ENCODE data around the gene SLC25A43. TPM values are rescaled to one million over a fixed set of nuclear protein-coding genes. Genes with fewer than 3 reads are reported as not detected.
"Not testable (repeated sequence)": the region's sequence is repeated elsewhere in the genome, so short reads cannot be mapped to it uniquely, and the experiment has no call there.

SLC25A43 gene
- total RNA-seq, 4 donors from 2014 or later, result 7.9 to 18.0 (median 14.3) TPM

DNA sequence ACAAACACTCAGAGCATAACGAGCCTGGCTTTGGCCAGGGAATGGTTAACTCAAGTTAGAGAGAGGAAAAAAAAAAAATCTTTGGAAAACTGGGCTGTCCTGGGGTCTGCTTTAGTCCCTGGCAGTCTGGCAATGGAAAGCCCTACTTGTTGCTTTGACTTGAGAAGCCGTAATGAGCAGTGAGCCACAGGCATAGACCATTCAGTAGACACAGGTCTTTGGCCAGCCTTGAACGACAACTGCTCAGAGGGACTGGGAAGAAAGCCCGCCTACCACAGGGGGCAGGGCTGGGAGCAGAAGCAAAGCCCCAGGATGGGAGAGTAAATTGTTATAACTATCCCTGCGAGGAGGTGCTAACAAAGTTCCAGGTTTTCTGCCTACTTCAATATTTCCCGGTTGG is 25.9 kb downstream of the SLC25A43 start:
- no peak overlapping the region for H3K4me3 ChIP-seq
- WGBS, 2 donors (ENCODE audit: low coverage in 1 of 2), result 52% methylated on average over 6 of the region's 6 CpGs; no CpG with 5 or more reads in 1 of the 2 donors
- H3K9me3 ChIP-seq, result no peaks in the 10 kb centered on the region
- no peak for ATAC-seq
- no peak overlapping the region for H3K27ac ChIP-seq
- no peaks in the 10 kb centered on the region for H3K27me3 ChIP-seq
- H3K36me3 ChIP-seq, result no peaks in the 10 kb centered on the region
- no peak for TF ChIP-seq POLR2A (IDR thresholded peaks at IDR 0.05)
- no peak for TF ChIP-seq EP300 (IDR thresholded peaks at IDR 0.05)
- TF ChIP-seq, protein P1, sequence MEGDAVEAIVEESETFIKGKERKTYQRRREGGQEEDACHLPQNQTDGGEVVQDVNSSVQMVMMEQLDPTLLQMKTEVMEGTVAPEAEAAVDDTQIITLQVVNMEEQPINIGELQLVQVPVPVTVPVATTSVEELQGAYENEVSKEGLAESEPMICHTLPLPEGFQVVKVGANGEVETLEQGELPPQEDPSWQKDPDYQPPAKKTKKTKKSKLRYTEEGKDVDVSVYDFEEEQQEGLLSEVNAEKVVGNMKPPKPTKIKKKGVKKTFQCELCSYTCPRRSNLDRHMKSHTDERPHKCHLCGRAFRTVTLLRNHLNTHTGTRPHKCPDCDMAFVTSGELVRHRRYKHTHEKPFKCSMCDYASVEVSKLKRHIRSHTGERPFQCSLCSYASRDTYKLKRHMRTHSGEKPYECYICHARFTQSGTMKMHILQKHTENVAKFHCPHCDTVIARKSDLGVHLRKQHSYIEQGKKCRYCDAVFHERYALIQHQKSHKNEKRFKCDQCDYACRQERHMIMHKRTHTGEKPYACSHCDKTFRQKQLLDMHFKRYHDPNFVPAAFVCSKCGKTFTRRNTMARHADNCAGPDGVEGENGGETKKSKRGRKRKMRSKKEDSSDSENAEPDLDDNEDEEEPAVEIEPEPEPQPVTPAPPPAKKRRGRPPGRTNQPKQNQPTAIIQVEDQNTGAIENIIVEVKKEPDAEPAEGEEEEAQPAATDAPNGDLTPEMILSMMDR (IDR thresholded peaks at IDR 0.05), result no peak
- no peak for TF ChIP-seq POLR2AphosphoS5 (IDR thresholded peaks at IDR 0.05)
- H3K4me1 ChIP-seq, result no peaks in the 10 kb centered on the region

DNA sequence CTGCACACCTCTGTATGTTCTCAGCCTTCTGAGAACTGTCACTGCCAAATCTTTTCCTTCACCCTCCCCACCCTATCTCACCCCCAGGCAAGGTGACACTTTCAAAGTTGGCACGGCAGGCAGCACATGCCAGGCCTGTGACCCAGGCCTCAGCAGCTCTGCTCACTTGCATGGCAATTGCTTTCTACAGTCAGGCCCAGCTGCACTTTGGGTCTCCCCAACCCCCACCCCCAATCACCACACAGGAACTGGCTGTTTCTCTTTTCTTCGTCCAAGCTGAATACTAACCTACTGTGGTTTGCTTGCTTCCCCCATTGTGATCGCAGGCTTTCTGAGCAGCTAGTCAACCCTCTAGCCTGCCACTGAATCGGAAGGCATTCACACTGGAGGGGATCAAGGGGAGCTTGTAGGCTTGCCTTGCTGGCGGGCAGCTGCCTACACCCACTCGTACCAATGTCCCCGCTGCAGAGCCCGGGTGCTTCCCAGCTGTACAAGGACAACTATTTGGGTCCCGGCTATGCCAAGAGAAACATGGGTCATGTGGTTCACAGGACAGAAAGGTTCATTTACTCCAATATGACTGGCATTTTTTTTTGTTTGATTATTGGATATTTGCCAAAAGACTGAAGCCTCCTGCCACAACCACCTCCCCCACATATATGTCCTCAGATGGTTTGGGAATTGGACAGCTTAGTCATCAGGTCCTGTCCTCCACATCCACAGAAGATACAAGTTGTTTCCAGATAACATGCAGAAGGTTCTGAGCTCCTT is 28.1 kb downstream of the SLC25A43 start:
- H3K4me1 ChIP-seq, result no peaks in the 10 kb centered on the region
- 42 to 78% methylated on average over 3 to 6 of the region's 9 CpGs for WGBS, 2 donors (ENCODE audit: low coverage in 1 of 2)
- H3K9me3 ChIP-seq, result no peaks in the 10 kb centered on the region
- ATAC-seq, result no peak
- H3K36me3 ChIP-seq, result peaks cover 0 to 3% of the 10 kb centered on the region in 2 donors
- H3K27ac ChIP-seq, result no peak overlapping the region
- no peak overlapping the region for H3K4me3 ChIP-seq
- TF ChIP-seq EP300 (IDR thresholded peaks at IDR 0.05) (no peak), POLR2A (IDR thresholded peaks at IDR 0.05) (no peak), POLR2AphosphoS5 (IDR thresholded peaks at IDR 0.05) (no peak)
- TF ChIP-seq, protein P1 (IDR thresholded peaks at IDR 0.05), result no peak
- H3K27me3 ChIP-seq, result no peaks in the 10 kb centered on the region

DNA sequence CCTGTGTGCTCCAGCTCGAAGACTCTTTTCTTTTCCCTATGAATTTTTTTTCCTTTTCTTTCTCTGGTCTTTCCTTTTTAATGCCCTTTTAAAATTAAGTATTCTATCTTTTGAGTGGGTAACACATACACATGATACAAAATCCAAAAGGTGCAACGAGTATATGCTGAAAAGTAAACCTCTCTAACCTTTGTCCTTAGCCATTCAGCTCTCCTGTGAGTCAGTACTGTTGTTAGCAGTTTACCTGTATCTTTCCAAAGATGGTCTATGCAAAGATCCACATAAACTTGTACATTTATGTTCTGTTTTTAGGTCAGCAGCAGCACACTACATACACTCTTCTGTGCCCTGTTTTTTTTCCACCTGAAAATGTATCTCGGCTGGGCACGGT is 28.7 kb downstream of the SLC25A43 start:
- Histone ChIP-seq H3K4me1 (no peaks in the 10 kb centered on the region), H3K27ac (no peak overlapping the region), H3K36me3 (peaks cover 0 to 3% of the 10 kb centered on the region in 2 donors), H3K4me3 (no peak overlapping the region), H3K9me3 (no peaks in the 10 kb centered on the region), H3K27me3 (no peaks in the 10 kb centered on the region)
- 40 to 81% methylated on average over 1 to 2 of the region's 4 CpGs for WGBS, 2 donors (ENCODE audit: low coverage in 1 of 2)
- ATAC-seq, result no peak
- TF ChIP-seq POLR2A (IDR thresholded peaks at IDR 0.05), result no peak
- TF ChIP-seq POLR2AphosphoS5 (IDR thresholded peaks at IDR 0.05), result no peak
- TF ChIP-seq, protein P1 (IDR thresholded peaks at IDR 0.05), result no peak
- TF ChIP-seq EP300 (IDR thresholded peaks at IDR 0.05), result no peak

DNA sequence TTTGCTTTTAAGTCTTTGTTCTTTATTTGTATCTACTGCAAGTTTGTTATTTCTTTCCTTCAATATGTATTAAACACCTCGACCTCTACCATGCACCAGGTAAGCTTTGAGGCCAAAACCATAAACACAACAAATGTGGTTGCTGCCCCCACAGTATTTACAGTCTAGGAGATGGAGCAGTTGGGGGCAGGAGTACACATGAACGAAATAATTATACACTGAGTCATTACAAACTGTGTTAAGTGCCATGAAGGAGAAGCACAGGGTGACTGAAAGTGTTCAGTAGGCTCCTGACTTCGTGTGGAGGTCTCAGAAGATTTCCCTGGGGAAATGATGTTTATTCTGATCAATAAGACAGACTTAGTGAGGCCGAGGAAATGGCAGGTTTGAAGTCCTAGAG is 30.3 kb downstream of the SLC25A43 start:
- ATAC-seq, result no peak
- WGBS, 2 donors (ENCODE audit: low coverage in 1 of 2), result 56 to 100% methylated on average over 1 to 3 of the region's 4 CpGs
- TF ChIP-seq, protein P1 (IDR thresholded peaks at IDR 0.05), result no peak
- no peak for TF ChIP-seq POLR2A (IDR thresholded peaks at IDR 0.05)
- TF ChIP-seq POLR2AphosphoS5 (IDR thresholded peaks at IDR 0.05), result no peak
- TF ChIP-seq EP300 (IDR thresholded peaks at IDR 0.05), result no peak

DNA sequence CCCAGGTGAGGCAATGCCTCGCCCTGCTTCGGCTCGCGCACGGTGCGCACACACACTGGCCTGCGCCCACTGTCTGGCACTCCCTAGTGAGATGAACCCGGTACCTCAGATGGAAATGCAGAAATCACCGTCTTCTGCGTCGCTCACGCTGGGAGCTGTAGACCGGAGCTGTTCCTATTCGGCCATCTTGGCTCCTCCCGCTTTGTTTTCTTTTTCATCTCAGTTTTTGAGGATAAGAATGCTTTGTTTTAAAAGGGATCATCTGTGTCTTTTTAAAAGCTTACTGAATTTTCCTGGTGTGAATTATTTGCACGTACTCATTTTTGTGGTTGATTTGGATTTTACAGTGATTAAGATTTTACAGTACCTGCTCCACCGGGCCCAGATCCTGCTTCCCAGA is 42.2 kb downstream of the SLC25A43 start:
- H3K27me3 ChIP-seq, H3K27ac ChIP-seq, H3K36me3 ChIP-seq, H3K9me3 ChIP-seq, H3K4me1 ChIP-seq, ATAC-seq, H3K4me3 ChIP-seq: not testable (repeated sequence)
- 72% methylated on average over 2 of the region's 17 CpGs; no CpG with 5 or more reads in 1 of the 2 donors for WGBS, 2 donors (ENCODE audit: low coverage in 1 of 2)

More for the DNA sequence above, 30.3 kb downstream of the SLC25A43 start:
- no peaks in the 10 kb centered on the region for H3K27me3 ChIP-seq
- no peak overlapping the region for H3K4me3 ChIP-seq
- H3K4me1 ChIP-seq, result no peaks in the 10 kb centered on the region
- H3K27ac ChIP-seq, result no peak overlapping the region
- H3K36me3 ChIP-seq, result peaks cover 0 to 3% of the 10 kb centered on the region in 2 donors
- H3K9me3 ChIP-seq, result no peaks in the 10 kb centered on the region

Data from gastroesophageal sphincter (tissue), 4 donors.